Measurements from ENCODE around the gene NOS1AP. TPM values are rescaled to one million over a fixed set of nuclear protein-coding genes. Genes with fewer than 3 reads are reported as not detected.

NOS1AP gene
- polyA plus RNA-seq, 6 donors from 2014 or later, result not detected

GRCh38 chr1:162218975-162219374, 149.5 kb downstream of the NOS1AP start:
- no peak overlapping the region for H3K4me3 Mint-ChIP-seq
- H3K27ac Mint-ChIP-seq, result no peak overlapping the region
- H3K9me3 Mint-ChIP-seq, result no peaks in the 10 kb centered on the region
- ATAC-seq (ENCODE audit: low read depth in 2 of 2) (no peak), DNase-seq (no peak)
- H3K27me3 Mint-ChIP-seq, result peaks cover 7 to 44% (median 20%) of the 10 kb centered on the region in 3 donors
- H3K4me1 Mint-ChIP-seq, result no peaks in the 10 kb centered on the region
- no peaks in the 10 kb centered on the region for H3K36me3 Mint-ChIP-seq

DNA sequence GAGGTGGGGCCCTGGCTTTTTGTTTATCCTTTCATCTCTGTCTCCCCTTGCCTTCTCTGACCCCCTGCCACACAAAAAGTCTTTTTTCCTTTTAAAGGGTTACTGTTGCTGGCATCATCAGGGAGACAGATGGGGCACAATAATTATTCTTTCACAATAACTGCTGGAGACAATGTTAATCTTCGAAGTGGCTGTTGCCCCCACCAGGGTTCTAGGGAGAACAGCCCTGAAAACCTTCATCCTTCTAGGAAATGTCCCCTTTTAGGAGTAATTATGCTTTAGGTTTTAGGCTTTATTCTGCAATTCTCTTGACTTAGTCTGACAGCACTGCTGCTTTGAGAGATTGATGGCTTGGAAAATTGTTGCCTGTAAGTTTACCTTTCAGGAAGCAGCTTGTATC, 150.0 kb downstream of the NOS1AP start:
- DNase-seq, result no peak
- peaks cover 7 to 44% (median 22%) of the 10 kb centered on the region in 3 donors for H3K27me3 Mint-ChIP-seq
- H3K36me3 Mint-ChIP-seq, result no peaks in the 10 kb centered on the region
- no peak overlapping the region for H3K4me3 Mint-ChIP-seq
- no peaks in the 10 kb centered on the region for H3K4me1 Mint-ChIP-seq
- ATAC-seq (ENCODE audit: low read depth in 2 of 2), result no peak
- H3K27ac Mint-ChIP-seq, result no peak overlapping the region
- no peaks in the 10 kb centered on the region for H3K9me3 Mint-ChIP-seq

- DNase-seq, result no peak
- no peak overlapping the region for H3K27ac Mint-ChIP-seq
- H3K27me3 Mint-ChIP-seq, result peaks cover 7 to 44% (median 22%) of the 10 kb centered on the region in 3 donors
- no peaks in the 10 kb centered on the region for H3K9me3 Mint-ChIP-seq
- H3K36me3 Mint-ChIP-seq, result no peaks in the 10 kb centered on the region
- ATAC-seq (ENCODE audit: low read depth in 2 of 2), result no peak
- no peak overlapping the region for H3K4me3 Mint-ChIP-seq
- no peaks in the 10 kb centered on the region for H3K4me1 Mint-ChIP-seq
Measured at GRCh38 chr1:162220009-162220539, 150.6 kb downstream of the NOS1AP start.

GRCh38 chr1:162222014-162222413, 152.5 kb downstream of the NOS1AP start:
- no peak for DNase-seq
- Mint-ChIP-seq H3K9me3 (no peaks in the 10 kb centered on the region), H3K27me3 (peaks cover 7 to 44% (median 18%) of the 10 kb centered on the region in 3 donors), H3K4me3 (no peak overlapping the region), H3K4me1 (no peaks in the 10 kb centered on the region), H3K36me3 (no peaks in the 10 kb centered on the region), H3K27ac (no peak overlapping the region)
- ATAC-seq (ENCODE audit: low read depth in 2 of 2), result no peak

DNA sequence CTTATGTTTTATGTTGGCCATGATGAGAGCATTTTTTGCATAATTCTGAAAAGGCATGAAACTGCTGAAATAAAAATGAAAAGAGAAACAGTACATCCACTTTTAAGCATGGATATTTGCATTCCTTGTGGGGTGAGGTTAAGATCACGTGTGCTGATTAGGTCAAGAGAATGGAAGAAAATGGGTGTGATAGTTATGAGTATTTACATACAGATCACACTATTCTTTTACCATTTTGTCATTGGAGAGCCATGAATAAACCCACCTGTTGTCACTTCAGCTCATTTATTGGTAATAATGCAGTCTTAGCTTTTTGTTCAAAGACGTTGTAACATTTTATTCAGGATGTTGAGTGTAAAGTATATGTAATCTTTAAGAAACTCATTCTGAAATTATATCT, 153.2 kb downstream of the NOS1AP start:
- Mint-ChIP-seq H3K27ac (no peak overlapping the region), H3K36me3 (no peaks in the 10 kb centered on the region), H3K27me3 (peaks cover 9 to 47% (median 18%) of the 10 kb centered on the region in 3 donors), H3K9me3 (no peaks in the 10 kb centered on the region), H3K4me1 (no peaks in the 10 kb centered on the region), H3K4me3 (no peak overlapping the region)
- DNase-seq (no peak), ATAC-seq (ENCODE audit: low read depth in 2 of 2) (no peak)

DNA sequence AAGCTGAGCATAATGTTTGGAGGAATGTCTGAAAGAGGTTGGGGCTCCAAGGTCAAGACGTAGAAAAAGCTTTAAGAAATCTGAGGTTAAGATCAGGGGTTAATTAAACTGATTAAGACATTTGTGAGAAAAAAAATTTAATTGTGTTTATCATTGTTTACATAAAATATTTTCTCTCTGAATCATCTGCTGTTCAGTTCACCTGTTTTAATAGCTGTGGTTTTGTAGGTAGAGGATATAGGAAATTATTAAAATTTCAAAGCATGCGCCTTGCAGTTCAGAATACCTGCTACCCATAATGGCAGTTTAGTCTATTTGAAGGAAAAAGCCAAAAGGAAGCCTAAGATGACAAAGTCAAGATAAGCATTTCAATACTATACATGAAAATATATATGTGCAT, 154.0 kb downstream of the NOS1AP start:
- DNase-seq (no peak), ATAC-seq (ENCODE audit: low read depth in 2 of 2) (no peak)
- H3K4me3 Mint-ChIP-seq, result no peak overlapping the region
- H3K4me1 Mint-ChIP-seq, result no peaks in the 10 kb centered on the region
- no peaks in the 10 kb centered on the region for H3K9me3 Mint-ChIP-seq
- no peaks in the 10 kb centered on the region for H3K36me3 Mint-ChIP-seq
- peaks cover 12 to 52% (median 17%) of the 10 kb centered on the region in 3 donors for H3K27me3 Mint-ChIP-seq
- no peak overlapping the region for H3K27ac Mint-ChIP-seq

DNA sequence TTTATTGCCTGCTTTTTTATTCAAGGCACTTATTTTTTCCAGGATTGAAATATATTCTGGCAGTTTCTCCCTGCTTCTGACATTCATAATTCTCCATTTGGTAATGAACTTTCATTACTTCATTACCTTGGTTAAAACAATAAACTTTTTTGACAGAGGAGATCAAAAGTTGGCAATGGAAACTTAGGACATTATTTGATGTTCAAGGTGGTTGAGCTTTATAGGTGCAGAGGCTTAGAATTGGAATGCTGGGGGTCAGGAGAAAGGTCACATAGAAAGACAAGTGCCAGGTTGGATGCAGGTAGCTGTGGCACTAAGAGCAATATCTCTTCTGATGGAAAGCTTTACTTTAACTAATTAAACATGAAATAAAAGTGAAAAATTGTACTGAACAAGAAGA, 154.8 kb downstream of the NOS1AP start:
- Mint-ChIP-seq H3K27ac (no peak overlapping the region), H3K9me3 (no peaks in the 10 kb centered on the region), H3K4me3 (no peak overlapping the region), H3K36me3 (no peaks in the 10 kb centered on the region), H3K27me3 (peaks cover 12 to 52% (median 12%) of the 10 kb centered on the region in 3 donors), H3K4me1 (no peaks in the 10 kb centered on the region)
- ATAC-seq (ENCODE audit: low read depth in 2 of 2) (no peak), DNase-seq (no peak)

- H3K27me3 Mint-ChIP-seq, result peaks cover 5 to 16% (median 5%) of the 10 kb centered on the region in 3 donors
- ATAC-seq (ENCODE audit: low read depth in 2 of 2), result no peak
- H3K9me3 Mint-ChIP-seq, result no peaks in the 10 kb centered on the region
- H3K4me1 Mint-ChIP-seq, result peaks cover 7 to 9% (median 8%) of the 10 kb centered on the region in 3 donors
- no peak overlapping the region for H3K4me3 Mint-ChIP-seq
- H3K27ac Mint-ChIP-seq, result peak overlapping the region in 1 of 6 donors; percentile 54
- no peaks in the 10 kb centered on the region for H3K36me3 Mint-ChIP-seq
- DNase-seq, result no peak
Measured at GRCh38 chr1:162228586-162228985, 159.1 kb downstream of the NOS1AP start.

DNA sequence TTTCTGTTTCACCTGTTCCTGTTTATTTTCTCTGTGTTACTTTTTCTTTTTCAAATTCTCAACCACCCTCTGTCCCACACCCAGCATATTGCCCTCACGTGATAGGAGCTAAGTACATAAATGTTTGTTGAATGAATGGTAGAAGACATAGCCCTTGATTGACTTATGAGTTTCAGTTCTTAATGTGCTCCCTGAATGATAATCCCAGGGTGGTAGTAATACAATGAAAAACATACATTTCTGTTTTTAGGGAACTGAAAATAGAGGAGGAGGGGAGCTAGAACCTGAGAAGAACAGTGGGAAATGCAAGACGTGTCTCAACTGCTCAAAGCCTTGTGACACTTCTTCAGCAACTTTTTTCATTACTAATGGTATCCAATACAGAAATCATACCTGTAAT, 160.1 kb downstream of the NOS1AP start:
- H3K36me3 Mint-ChIP-seq, result no peaks in the 10 kb centered on the region
- ATAC-seq (ENCODE audit: low read depth in 2 of 2), result no peak
- peak overlapping the region in 1 of 6 donors; percentile 95 for H3K27ac Mint-ChIP-seq
- H3K4me3 Mint-ChIP-seq, result no peak overlapping the region
- DNase-seq, result no peak
- H3K4me1 Mint-ChIP-seq, result peaks cover 7 to 9% (median 8%) of the 10 kb centered on the region in 3 donors
- H3K9me3 Mint-ChIP-seq, result peaks cover 0 to under 1% (median 0%) of the 10 kb centered on the region in 7 donors
- peaks cover 5 to 18% (median 11%) of the 10 kb centered on the region in 3 donors for H3K27me3 Mint-ChIP-seq

DNA sequence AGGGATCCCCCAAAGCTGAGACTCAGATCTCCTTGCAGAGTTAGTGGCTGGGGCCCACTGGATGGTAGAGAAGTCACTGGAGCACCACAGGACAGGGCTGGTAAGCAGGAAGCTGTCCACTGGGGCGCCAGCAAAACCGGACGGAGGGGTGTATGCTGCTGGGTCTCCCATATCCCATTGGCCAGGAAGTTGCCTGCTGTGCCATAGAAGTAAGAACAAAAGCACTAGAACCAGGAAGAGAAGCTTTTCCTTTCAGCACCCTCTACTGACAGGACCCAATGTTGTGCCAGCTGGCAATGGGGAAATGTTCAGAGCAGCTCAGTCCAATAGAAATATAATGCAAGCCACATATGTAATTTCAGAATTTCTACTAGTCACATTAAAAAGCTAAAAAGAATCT, 160.6 kb downstream of the NOS1AP start:
- Mint-ChIP-seq H3K27ac (no peak overlapping the region), H3K9me3 (peaks cover 0 to 4% (median 0%) of the 10 kb centered on the region in 7 donors), H3K4me3 (no peak overlapping the region), H3K4me1 (peaks cover 7 to 9% (median 8%) of the 10 kb centered on the region in 3 donors), H3K36me3 (no peaks in the 10 kb centered on the region), H3K27me3 (peaks cover 5 to 23% (median 13%) of the 10 kb centered on the region in 3 donors)
- ATAC-seq (ENCODE audit: low read depth in 2 of 2), result no peak
- DNase-seq, result no peak

DNA sequence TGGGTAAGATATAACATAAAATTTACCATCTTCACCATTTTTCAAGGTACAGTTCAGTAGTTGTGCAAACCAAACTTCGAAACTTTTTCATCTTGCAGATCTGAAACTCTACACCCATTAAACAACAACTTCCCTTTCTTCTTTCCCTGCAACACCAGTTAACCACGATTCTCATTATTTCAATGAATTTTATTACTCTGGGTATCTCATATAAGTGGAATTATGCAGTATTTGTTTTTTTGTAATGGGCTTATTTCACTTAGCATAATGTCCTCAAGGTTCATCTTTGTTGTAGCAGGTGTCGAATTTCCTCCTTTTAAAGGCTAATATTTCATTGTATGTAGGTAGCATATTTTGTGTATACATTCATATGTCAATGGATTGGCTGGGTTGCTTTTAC, 161.0 kb downstream of the NOS1AP start:
- Mint-ChIP-seq H3K27me3 (peaks cover 9 to 27% (median 13%) of the 10 kb centered on the region in 3 donors), H3K4me3 (no peak overlapping the region), H3K4me1 (peaks cover 7 to 9% (median 8%) of the 10 kb centered on the region in 3 donors), H3K36me3 (no peaks in the 10 kb centered on the region), H3K27ac (no peak overlapping the region), H3K9me3 (peaks cover 0 to 4% (median 0%) of the 10 kb centered on the region in 7 donors)
- ATAC-seq (ENCODE audit: low read depth in 2 of 2), result no peak
- no peak for DNase-seq

DNA sequence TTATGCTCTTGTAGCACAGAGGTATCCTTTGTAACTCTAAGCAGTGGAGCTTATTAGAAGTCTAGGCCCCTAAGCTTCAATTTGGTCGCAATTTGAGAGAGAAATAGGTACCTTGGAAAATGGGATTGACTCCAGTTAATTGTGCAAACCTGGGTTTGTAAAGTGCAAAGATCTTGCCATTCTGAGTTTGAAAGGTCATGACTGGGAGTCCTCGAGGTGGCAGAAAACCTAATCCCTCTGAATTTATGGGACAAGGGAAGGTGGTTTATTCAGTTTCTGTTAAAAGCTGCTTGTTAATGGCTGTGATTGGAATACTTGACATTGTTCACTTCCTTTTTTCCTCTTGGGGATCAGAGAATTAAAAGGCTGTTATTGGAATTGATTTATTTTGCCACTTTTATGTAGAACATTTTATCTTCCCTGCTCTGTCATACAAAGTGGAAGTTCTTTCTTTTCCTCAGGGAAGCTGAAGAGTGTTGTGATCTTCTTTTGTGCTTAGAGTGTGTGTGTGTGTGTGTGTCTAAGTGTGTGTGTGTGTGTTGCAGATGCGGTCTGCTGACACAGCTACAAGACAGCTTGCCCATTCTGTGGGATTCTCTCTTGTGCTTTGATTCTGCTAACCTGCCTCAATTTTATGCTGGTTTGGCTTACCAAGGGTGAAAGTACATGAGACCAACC, 162.7 kb downstream of the NOS1AP start:
- H3K27ac Mint-ChIP-seq, result no peak overlapping the region
- H3K27me3 Mint-ChIP-seq, result peaks cover 15 to 42% (median 26%) of the 10 kb centered on the region in 3 donors
- no peaks in the 10 kb centered on the region for H3K36me3 Mint-ChIP-seq
- H3K4me1 Mint-ChIP-seq, result peaks cover 7 to 9% (median 8%) of the 10 kb centered on the region in 3 donors
- H3K9me3 Mint-ChIP-seq, result peaks cover 0 to 4% (median 0%) of the 10 kb centered on the region in 7 donors
- ATAC-seq (ENCODE audit: low read depth in 2 of 2) (no peak), DNase-seq (no peak)
- no peak overlapping the region for H3K4me3 Mint-ChIP-seq

GRCh38 chr1:162233066-162233465, 163.6 kb downstream of the NOS1AP start:
- DNase-seq (no peak), ATAC-seq (ENCODE audit: low read depth in 2 of 2) (no peak)
- Mint-ChIP-seq H3K27me3 (peaks cover 15 to 36% (median 21%) of the 10 kb centered on the region in 3 donors), H3K27ac (no peak overlapping the region), H3K4me3 (no peak overlapping the region), H3K36me3 (no peaks in the 10 kb centered on the region), H3K4me1 (peaks cover 7 to 9% (median 8%) of the 10 kb centered on the region in 3 donors), H3K9me3 (peaks cover 0 to 4% (median 0%) of the 10 kb centered on the region in 7 donors)

GRCh38 chr1:162233937-162234336, 164.4 kb downstream of the NOS1AP start:
- peaks cover 7 to 9% (median 8%) of the 10 kb centered on the region in 3 donors for H3K4me1 Mint-ChIP-seq
- H3K36me3 Mint-ChIP-seq, result no peaks in the 10 kb centered on the region
- no peak overlapping the region for H3K4me3 Mint-ChIP-seq
- DNase-seq, result no peak
- H3K27ac Mint-ChIP-seq, result peak overlapping the region in 1 of 6 donors; percentile 27
- peaks cover 0 to 4% (median 0%) of the 10 kb centered on the region in 7 donors for H3K9me3 Mint-ChIP-seq
- no peak for ATAC-seq (ENCODE audit: low read depth in 2 of 2)
- H3K27me3 Mint-ChIP-seq, result peaks cover 15 to 34% (median 21%) of the 10 kb centered on the region in 3 donors
